A549 (cell line): ENCODE results near the gene TOGARAM2. TPM values are rescaled to one million over a fixed set of nuclear protein-coding genes. Genes with fewer than 3 reads are reported as not detected.

Source experiments
- ATAC-seq, 2 experiments: fragments of 200-7000 bp in 1 of 2; fragments of >200 bp in 1 of 2; cut with Nextera tagmentation in 1 of 2; cut with Tn5 transposase in 1 of 2; 3 replicates each; pipeline versions ENCODE4 v1.8.0 to v1.9.1; 2018 to 2020; ENCODE audit warnings: mild to moderate bottlenecking in 1 of 2, moderate library complexity in 1 of 2
- CTCF ChIA-PET: fragments of 300-600 bp; sonication (Branson Sonifier 250); formaldehyde crosslinking; extraction: SDS; loops from one replicate; lab custom pipeline; 2021; ENCODE audit warnings: antibody characterized with exemption, inconsistent platforms; lab: Yijun Ruan, JAX
- POLR2A ChIA-PET: fragments of 350-600 bp; formaldehyde crosslinking; extraction: SDS; loops from one replicate; lab custom pipeline; 2021; ENCODE audit warnings: antibody characterized with exemption, inconsistent platforms; lab: Yijun Ruan, JAX
- DNase-seq, 2 experiments: peaks; one replicate each; pipeline versions ENCODE4 v3.0.0 to v3.0.0-alpha.2; 2011 to 2016; ENCODE audit warnings: low read depth in 1 of 2, low spot score in 1 of 2
- FAIRE-seq: peaks from 2 replicates; lab custom pipeline; 2011; peaks lifted over from hg19 to GRCh38; lab: Jason Lieb, UNC
- H3K27ac ChIP-seq, 2 experiments: fragments of >200 bp; sonication (Bioruptor Twin); formaldehyde crosslinking; 3 replicates each; pipeline ENCODE4 v1.5.1; 2016 to 2017
- H3K4me1 ChIP-seq: fragments of >200 bp; sonication (Bioruptor Twin); formaldehyde crosslinking; 3 replicates; pipeline ENCODE4 v1.6.1; 2016
- H3K4me2 ChIP-seq: fragments of >200 bp; sonication (Bioruptor Twin); formaldehyde crosslinking; 3 replicates; pipeline ENCODE4 v1.6.1; 2016
- H3K4me3 ChIP-seq: fragments of >200 bp; sonication (Bioruptor Twin); formaldehyde crosslinking; 3 replicates; pipeline ENCODE4 v1.5.1; 2016
- H3K9me3 ChIP-seq: fragments of >200 bp; sonication (Bioruptor Twin); formaldehyde crosslinking; 3 replicates; pipeline ENCODE4 v1.6.1; 2016
- CBX8 ChIP-seq: fragments of 200-600 bp; sonication (generic); IDR thresholded peaks from 2 replicates; pipeline ENCODE4 v1.6.1; 2016
- CEBPB ChIP-seq, 2 experiments: fragments of >200 bp in 1 of 2; sonication (Bioruptor Twin) in 1 of 2; formaldehyde crosslinking in 1 of 2; IDR thresholded peaks; 2 replicates each; pipeline ENCODE4 v1.6.1; 2012 to 2016
- CHD2 ChIP-seq: fragments of 150-350 bp; IDR thresholded peaks from 2 replicates; pipeline ENCODE4 v1.6.1; 2014; ENCODE audit warnings: low read length; ENCODE audit not compliant: partially characterized antibody
- CHD4 ChIP-seq: fragments of 200-600 bp; sonication (generic); IDR thresholded peaks from 2 replicates; pipeline ENCODE4 v1.6.1; 2016; ENCODE audit warnings: antibody characterized with exemption, mild to moderate bottlenecking, borderline replicate concordance
- E2F6 ChIP-seq: IDR thresholded peaks from 2 replicates; pipeline ENCODE4 v1.6.1; 2012; ENCODE audit warnings: low read depth, borderline replicate concordance
- EP300 ChIP-seq, 2 experiments: fragments of >200 bp; sonication (Bioruptor Twin); formaldehyde crosslinking; IDR thresholded peaks; 2 replicates in 1 of 2; 3 replicates in 1 of 2; pipeline ENCODE4 v1.6.1; 2016 to 2017
- FOSB ChIP-seq: fragments of 250-450 bp; sonication (Bioruptor Pico); IDR thresholded peaks from 2 replicates; pipeline ENCODE4 v1.5.0; 2020; ENCODE audit warnings: mild to moderate bottlenecking, moderate library complexity
- FOSL2 ChIP-seq, 2 experiments: fragments of 450-650 bp in 1 of 2; fragments of >200 bp in 1 of 2; sonication (Bioruptor Twin) in 1 of 2; formaldehyde crosslinking; IDR thresholded peaks; 2 replicates each; pipeline versions ENCODE4 v1.5.0 to v1.6.1; 2016 to 2020; ENCODE audit warnings: mild to moderate bottlenecking in 1 of 2, moderate library complexity in 1 of 2
- FOXS1 ChIP-seq: fragments of 250-450 bp; sonication (Bioruptor Pico); IDR thresholded peaks from 2 replicates; pipeline ENCODE4 v1.5.0; 2020; ENCODE audit warnings: mild to moderate bottlenecking, moderate library complexity
- HES2 ChIP-seq: fragments of >200 bp; sonication (Bioruptor Twin); formaldehyde crosslinking; IDR thresholded peaks from 2 replicates; pipeline ENCODE4 v1.6.1; 2016
- HOXA7 ChIP-seq: fragments of 250-450 bp; sonication (Bioruptor Pico); IDR thresholded peaks from 2 replicates; pipeline ENCODE4 v1.5.0; 2020; ENCODE audit warnings: mild to moderate bottlenecking, moderate library complexity
- HOXB13 ChIP-seq: fragments of 250-450 bp; sonication (Bioruptor Pico); IDR thresholded peaks from 2 replicates; pipeline ENCODE4 v1.5.0; 2020; ENCODE audit warnings: low read depth, mild to moderate bottlenecking, moderate library complexity
- JUN ChIP-seq, 2 experiments: fragments of >200 bp; sonication (Bioruptor Twin); formaldehyde crosslinking; IDR thresholded peaks; 2 replicates in 1 of 2; 3 replicates in 1 of 2; pipeline ENCODE4 v1.6.1; 2016 to 2017
- KDM5A ChIP-seq: fragments of 200-600 bp; sonication (generic); IDR thresholded peaks from 2 replicates; pipeline ENCODE4 v1.6.1; 2016; ENCODE audit warnings: antibody characterized with exemption, mild to moderate bottlenecking
- MYC ChIP-seq: IDR thresholded peaks from 2 replicates; pipeline ENCODE4 v1.6.1; 2012; ENCODE audit warnings: mild to moderate bottlenecking, inconsistent platforms, low read length, improper control_type of control experiment, borderline replicate concordance
- POLR2AphosphoS2 ChIP-seq: conservative IDR thresholded peaks from 2 replicates; pipeline ENCODE4 v1.6.1; 2012; ENCODE audit warnings: low read length, improper control_type of control experiment, inconsistent platforms
- RCOR1 ChIP-seq: fragments of 150-350 bp; IDR thresholded peaks from 2 replicates; pipeline ENCODE4 v1.6.1; 2014; ENCODE audit warnings: antibody characterized with exemption, low read length, low read depth
- REST ChIP-seq: fragments of 200-600 bp; sonication (generic); IDR thresholded peaks from 2 replicates; pipeline ENCODE4 v1.6.1; 2016; ENCODE audit warnings: antibody characterized with exemption, mild to moderate bottlenecking, moderate library complexity
- SREBF2 ChIP-seq: fragments of 450-650 bp; IDR thresholded peaks from 2 replicates; pipeline ENCODE4 v1.6.1; 2014; ENCODE audit warnings: mild to moderate bottlenecking, moderate library complexity
- TFCP2L1 ChIP-seq: fragments of 250-450 bp; sonication (Bioruptor Pico); IDR thresholded peaks from 2 replicates; pipeline ENCODE4 v1.5.0; 2021; ENCODE audit warnings: mild to moderate bottlenecking
- ZFP36 ChIP-seq: fragments of 450-650 bp; IDR thresholded peaks from 2 replicates; pipeline ENCODE4 v1.6.1; 2014; ENCODE audit warnings: borderline replicate concordance; ENCODE audit not compliant: partially characterized antibody
- ZNF302 ChIP-seq: fragments of 250-450 bp; sonication (Bioruptor Pico); IDR thresholded peaks from 2 replicates; pipeline ENCODE4 v1.9.0; 2021; ENCODE audit warnings: inconsistent platforms, mild to moderate bottlenecking, moderate library complexity
- WGBS: methylation state at CpG from one replicate; pipeline ENCODE4 v1.1.6; 2017; ENCODE audit errors: missing lambda C conversion rate; 5-methylcytosine and 5-hydroxymethylcytosine counted together
- polyA plus RNA-seq, 4 experiments: library from polyadenylated mRNA; depleted of rRNA in 3 of 4; stranded (reverse); fragments of >200 nt; fragmentation: RNase III in 1 of 4; extraction: RNeasy Plus Mini Kit Qiagen cat#74134 plus additional on column Dnase treatment in 1 of 4; gene quantifications; 2 replicates in 3 of 4; 3 replicates in 1 of 4; pipeline ENCODE4 v1.2.3, GENCODE V29; 2011 to 2017
- TF ChIP-seq, protein P1 (sequence below): fragments of 250-450 bp; sonication (Bioruptor Pico); IDR thresholded peaks from 2 replicates; pipeline ENCODE4 v1.5.0; 2021; ENCODE audit warnings: mild to moderate bottlenecking, moderate library complexity, borderline replicate concordance
- TF ChIP-seq, protein P2 (sequence below): fragments of >200 bp; sonication (Bioruptor Twin); formaldehyde crosslinking; IDR thresholded peaks from 3 replicates; pipeline ENCODE4 v1.5.1; 2016

TOGARAM2 gene
- polyA plus RNA-seq, 2 of the 4 experiments (the other 2 are of a cell fraction), result 0.14 to 0.35 TPM

DNA sequence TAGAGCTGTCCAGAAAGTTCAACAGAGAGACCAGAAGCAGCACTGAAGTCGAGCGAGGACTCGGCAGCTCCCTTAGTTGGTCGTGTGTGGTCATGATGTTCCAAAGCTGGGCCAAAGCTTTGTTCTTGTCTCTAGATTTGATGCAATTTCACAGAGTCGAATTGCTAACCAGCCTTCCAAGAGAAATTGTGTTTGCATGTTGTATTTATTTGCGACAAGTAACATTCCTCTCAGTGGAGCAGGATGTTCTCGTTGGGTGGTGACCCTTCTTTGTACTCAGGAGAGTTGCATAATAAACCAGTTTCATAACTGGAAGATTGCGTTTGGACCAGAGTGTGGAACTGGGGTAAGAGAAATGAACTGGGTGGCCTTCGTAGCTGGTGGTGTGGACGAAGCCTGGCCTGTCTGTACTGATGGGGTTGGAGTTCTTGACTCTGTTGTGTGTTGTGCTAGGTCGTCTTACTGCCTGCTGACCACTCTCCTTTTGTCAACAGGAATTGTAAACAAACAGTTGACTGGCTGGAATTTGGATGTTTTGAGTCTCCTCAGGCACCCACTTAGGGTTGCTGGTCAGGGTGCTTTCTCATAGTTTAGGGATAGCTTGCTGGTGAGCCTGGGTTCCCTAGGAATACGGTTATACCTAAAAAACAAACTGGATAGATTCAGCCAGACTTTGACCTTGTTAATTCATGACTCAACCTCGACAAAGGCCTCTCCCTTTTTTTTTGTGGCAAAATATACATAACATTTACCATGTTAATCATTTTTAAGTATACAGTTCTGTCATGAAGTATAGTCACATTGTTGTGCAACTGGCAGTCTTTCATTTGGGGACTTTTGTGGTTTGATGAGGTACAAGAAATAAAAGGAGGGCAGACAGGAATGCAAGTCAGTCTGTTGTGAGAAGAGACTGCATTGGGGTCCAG, 28.9 kb upstream of the TOGARAM2 start:
- Histone ChIP-seq H3K4me1 (peaks cover 35% of the 10 kb centered on the region), H3K9me3 (peaks cover 22% of the 10 kb centered on the region), H3K4me2 (peak overlapping the region; percentile 78), H3K27ac (peak overlapping the region; percentile 79 to 81), H3K4me3 (no peak overlapping the region)
- CTCF ChIA-PET, result interaction anchor here (1.0 to 1.4 kb wide), 5 partner anchors 9 to 132 kb away, joined by 3 to 4 read pairs (median 3); no protein-coding TSS in a partner anchor
- peak in 1 of 2 experiments; percentile 73 for DNase-seq
- FAIRE-seq, result no peak
- WGBS, result 29% methylated on average over 13 of the region's 13 CpGs
- ATAC-seq, result peak; percentile 60 to 71
- TF ChIP-seq CHD4 (no peak), HOXB13 (CRISPR knock-in tag) (no peak), FOSB (CRISPR knock-in tag) (no peak), KDM5A (no peak), REST (no peak), ZFP36 (no peak), EP300 (IDR thresholded peaks at IDR 0.05) (peak in 1 of 2 experiments; percentile 10; a peak in 1 of 5 replicates), JUN (IDR thresholded peaks at IDR 0.05) (no peak; a peak in 2 of 5 replicates), HES2 (peak; percentile 35; the same call in 1 of the 2 replicates), MYC (no peak), HOXA7 (CRISPR knock-in tag) (no peak), ZNF302 (CRISPR knock-in tag) (no peak), POLR2AphosphoS2 (no peak), CEBPB (IDR thresholded peaks at IDR 0.05) (peak; percentile 87 to 88), FOSL2 (IDR thresholded peaks at IDR 0.05) (no peak), FOSL2 (CRISPR knock-in tag; IDR thresholded peaks at IDR 0.05) (0 out of 2 replicates have a peak, but pooled peaks have one; percentile 3), RCOR1 (no peak), FOXS1 (CRISPR knock-in tag) (no peak), CHD2 (no peak), CBX8 (no peak), SREBF2 (no peak), TFCP2L1 (no peak), E2F6 (no peak)
- TF ChIP-seq, protein P1, sequence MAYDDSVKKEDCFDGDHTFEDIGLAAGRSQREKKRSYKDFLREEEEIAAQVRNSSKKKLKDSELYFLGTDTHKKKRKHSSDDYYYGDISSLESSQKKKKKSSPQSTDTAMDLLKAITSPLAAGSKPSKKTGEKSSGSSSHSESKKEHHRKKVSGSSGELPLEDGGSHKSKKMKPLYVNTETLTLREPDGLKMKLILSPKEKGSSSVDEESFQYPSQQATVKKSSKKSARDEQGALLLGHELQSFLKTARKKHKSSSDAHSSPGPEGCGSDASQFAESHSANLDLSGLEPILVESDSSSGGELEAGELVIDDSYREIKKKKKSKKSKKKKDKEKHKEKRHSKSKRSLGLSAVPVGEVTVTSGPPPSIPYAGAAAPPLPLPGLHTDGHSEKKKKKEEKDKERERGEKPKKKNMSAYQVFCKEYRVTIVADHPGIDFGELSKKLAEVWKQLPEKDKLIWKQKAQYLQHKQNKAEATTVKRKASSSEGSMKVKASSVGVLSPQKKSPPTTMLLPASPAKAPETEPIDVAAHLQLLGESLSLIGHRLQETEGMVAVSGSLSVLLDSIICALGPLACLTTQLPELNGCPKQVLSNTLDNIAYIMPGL (CRISPR knock-in tag), result no peak
- TF ChIP-seq, protein P2, sequence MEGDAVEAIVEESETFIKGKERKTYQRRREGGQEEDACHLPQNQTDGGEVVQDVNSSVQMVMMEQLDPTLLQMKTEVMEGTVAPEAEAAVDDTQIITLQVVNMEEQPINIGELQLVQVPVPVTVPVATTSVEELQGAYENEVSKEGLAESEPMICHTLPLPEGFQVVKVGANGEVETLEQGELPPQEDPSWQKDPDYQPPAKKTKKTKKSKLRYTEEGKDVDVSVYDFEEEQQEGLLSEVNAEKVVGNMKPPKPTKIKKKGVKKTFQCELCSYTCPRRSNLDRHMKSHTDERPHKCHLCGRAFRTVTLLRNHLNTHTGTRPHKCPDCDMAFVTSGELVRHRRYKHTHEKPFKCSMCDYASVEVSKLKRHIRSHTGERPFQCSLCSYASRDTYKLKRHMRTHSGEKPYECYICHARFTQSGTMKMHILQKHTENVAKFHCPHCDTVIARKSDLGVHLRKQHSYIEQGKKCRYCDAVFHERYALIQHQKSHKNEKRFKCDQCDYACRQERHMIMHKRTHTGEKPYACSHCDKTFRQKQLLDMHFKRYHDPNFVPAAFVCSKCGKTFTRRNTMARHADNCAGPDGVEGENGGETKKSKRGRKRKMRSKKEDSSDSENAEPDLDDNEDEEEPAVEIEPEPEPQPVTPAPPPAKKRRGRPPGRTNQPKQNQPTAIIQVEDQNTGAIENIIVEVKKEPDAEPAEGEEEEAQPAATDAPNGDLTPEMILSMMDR, result no peak
- POLR2A ChIA-PET, result no interaction called here
